ENCODE results near the gene CRACR2B.

Gene CRACR2B

DNA sequence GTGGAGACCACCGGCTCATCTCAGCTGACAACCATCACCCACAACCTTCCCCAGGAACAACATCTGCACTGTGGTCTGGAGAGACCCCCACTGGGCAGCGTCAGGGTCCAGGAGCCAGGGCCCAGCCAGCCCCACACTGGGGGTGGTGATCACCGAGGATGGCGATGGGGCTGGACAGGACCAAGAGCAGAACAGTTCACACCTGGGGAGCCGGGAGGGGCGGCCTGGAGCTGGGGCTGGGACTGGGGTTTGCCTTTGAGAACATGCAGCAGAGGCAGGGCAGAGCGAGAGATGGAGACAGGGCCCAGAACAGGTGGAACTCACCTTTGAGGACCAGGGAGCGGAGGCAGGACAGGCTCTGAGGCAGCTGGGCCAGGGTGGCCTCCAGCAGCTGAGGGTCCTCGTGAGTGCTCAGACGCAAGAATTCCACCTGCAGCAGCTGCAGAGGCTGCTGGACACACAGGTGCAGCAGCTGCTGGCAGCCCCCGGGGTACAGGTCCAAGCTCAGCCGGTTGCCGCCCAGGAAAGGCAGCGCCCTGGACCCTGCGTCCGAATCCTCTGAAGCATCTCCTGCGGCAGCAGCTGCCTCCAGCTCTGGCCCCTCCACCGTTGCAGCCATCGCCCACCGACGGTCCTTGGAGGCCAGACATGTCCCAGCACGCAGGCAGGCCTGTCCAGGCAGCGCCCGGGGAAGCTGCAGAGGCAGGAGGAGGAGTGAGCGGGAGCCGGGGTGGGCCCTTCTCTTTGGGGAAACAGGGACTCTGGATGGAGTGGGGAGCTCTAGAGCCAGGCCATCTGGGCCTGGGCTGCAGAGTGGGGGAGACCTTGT lies 23.7 kb upstream of the CRACR2B start:
- no peak for TF ChIP-seq POLR2A (IDR thresholded peaks at IDR 0.05; ENCODE audit: low read depth, low read length)
- no peak for TF ChIP-seq TAF1 (IDR thresholded peaks at IDR 0.05; ENCODE audit: borderline replicate concordance, low read depth, low read length)
- no peak for TF ChIP-seq POLR2AphosphoS5 (IDR thresholded peaks at IDR 0.05; ENCODE audit: low read depth, low read length)
- DNase-seq (ENCODE audit: insufficient read length): no peak
- FAIRE-seq: peak; percentile 76

- no peak for DNase-seq (ENCODE audit: insufficient read length)
- TF ChIP-seq TAF1 (IDR thresholded peaks at IDR 0.05; ENCODE audit: borderline replicate concordance, low read depth, low read length): no peak
- no peak for TF ChIP-seq POLR2AphosphoS5 (IDR thresholded peaks at IDR 0.05; ENCODE audit: low read depth, low read length)
- TF ChIP-seq POLR2A (IDR thresholded peaks at IDR 0.05; ENCODE audit: low read depth, low read length): no peak
- no peak for FAIRE-seq
Measured at GRCh38 chr11:804599-804964, 23.1 kb upstream of the CRACR2B start.

GRCh38 chr11:808427-809286 lies 19.1 kb upstream of the CRACR2B start:
- TF ChIP-seq POLR2AphosphoS5 (IDR thresholded peaks at IDR 0.05; ENCODE audit: low read depth, low read length) (no peak), TAF1 (IDR thresholded peaks at IDR 0.05; ENCODE audit: borderline replicate concordance, low read depth, low read length) (no peak), POLR2A (IDR thresholded peaks at IDR 0.05; ENCODE audit: low read depth, low read length) (no peak)
- DNase-seq (ENCODE audit: insufficient read length) (no peak), FAIRE-seq (peak; percentile 60)

DNA sequence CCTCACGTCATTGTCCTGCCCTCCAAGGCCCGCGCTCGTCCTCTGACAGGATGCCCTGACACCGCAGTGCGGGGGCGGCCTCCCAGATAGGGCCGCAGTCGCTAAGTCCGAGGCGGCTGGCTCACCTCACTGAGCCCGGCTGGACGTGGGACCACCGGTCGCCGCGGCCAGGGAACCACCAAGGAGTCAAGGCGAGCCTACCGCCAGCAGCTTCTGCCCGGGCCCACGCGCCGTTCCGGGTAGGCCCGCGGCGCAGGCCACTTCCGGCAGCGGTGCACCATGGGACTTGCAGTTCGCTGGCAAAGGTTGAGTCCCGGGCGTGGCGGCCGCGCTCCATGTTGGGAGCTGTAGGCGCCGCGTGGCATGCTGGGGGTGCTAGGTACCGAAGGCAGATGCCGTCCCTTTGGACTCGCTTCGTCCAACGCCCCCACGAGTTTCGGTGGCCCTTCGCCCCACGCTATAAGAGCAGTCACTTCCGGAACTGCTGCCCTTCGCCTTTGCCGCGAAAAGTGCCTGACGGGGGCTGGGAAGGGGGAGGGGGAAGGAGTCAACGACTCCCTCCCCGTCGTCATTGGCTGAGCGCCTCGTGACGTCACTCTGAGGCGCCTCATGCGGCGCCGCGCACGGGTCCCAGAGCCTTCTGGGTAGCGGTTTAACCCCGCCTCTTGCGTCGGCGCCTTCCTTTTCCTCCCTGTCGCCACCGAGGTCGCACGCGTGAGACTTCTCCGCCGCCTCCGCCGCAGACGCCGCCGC lies 18.3 kb upstream of the CRACR2B start, which contains the start of gene RPLP2:
RPLP2 (plus strand) TSS at position 681 of the 753 bp plus-strand sequence. CDS start 268 bp downstream, outside the sequence.
- DNase-seq (ENCODE audit: insufficient read length) (peak; percentile 99), FAIRE-seq (peak; percentile 100)
- peak; percentile 97 for TF ChIP-seq TAF1 (IDR thresholded peaks at IDR 0.05; ENCODE audit: borderline replicate concordance, low read depth, low read length)
- TF ChIP-seq POLR2AphosphoS5 (IDR thresholded peaks at IDR 0.05; ENCODE audit: low read depth, low read length): peak; percentile 98
- peak; percentile 94 for TF ChIP-seq POLR2A (IDR thresholded peaks at IDR 0.05; ENCODE audit: low read depth, low read length)

DNA sequence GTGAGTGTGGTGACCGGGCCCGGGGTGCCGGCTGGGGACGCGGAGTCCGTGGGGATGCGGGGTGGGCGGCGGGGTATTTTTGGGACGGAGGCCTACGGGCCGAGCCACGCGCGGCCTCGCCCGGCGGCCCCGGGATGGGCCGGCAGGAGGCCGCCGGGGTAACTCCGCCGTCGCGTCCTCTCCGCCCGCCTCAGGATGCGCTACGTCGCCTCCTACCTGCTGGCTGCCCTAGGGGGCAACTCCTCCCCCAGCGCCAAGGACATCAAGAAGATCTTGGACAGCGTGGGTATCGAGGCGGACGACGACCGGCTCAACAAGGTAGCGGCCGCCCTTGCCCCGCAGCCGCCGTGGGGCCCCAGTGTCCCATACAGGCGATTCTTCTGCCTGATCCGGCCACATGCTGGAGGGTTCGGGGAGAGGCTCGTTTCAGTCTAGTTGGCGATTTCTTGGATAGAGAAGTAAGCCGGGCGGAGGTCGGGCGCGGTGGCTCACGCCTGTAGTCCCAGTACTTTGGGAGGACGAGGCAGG lies 17.6 kb upstream of the CRACR2B start:
- no peak; the same call in 1 of the 2 replicates for TF ChIP-seq POLR2AphosphoS5 (IDR thresholded peaks at IDR 0.05; ENCODE audit: low read depth, low read length)
- TF ChIP-seq POLR2A (IDR thresholded peaks at IDR 0.05; ENCODE audit: low read depth, low read length): no peak; the same call in 1 of the 2 replicates
- no peak for TF ChIP-seq TAF1 (IDR thresholded peaks at IDR 0.05; ENCODE audit: borderline replicate concordance, low read depth, low read length)
- FAIRE-seq (no peak), DNase-seq (ENCODE audit: insufficient read length) (no peak)

DNA sequence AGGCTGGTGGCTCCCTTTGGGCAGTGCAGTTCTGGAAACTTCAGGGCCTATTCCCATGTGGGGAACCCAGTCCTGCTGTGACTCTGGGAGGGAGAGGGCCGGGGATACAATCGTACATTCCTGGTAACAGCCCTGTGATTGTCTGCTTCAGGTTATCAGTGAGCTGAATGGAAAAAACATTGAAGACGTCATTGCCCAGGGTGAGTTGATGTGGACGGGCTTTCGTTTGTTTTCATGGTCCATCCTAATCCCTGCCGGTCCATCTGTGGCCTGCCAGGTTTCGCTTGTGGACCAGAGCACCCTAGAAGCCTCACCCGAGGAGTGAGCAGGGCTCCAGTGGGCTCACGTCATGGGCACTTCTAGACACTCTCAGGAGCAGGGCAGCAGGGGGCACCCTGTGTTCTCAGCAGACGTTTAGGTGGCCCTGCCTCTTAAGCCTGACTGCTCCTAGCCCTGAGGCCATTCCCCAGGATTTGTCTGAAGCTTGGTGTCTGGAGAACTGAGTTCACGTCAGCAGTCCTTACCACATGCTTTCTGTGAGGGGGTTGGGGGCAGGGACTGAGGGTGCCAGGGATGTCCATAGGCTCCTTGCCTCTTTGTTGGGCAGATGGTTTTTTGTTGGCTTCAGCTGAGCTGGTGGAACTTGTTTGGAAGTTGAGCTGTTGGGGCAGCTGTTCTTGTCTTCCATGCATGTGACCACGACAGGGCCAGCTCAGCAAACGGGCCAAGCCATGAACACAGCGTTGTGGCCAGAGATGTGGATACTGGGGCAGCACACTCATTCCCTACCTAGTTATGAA lies 16.1 kb upstream of the CRACR2B start:
- no peak for DNase-seq (ENCODE audit: insufficient read length)
- FAIRE-seq: peak; percentile 63

GRCh38 chr11:812390-812789 lies 15.3 kb upstream of the CRACR2B start:
- DNase-seq (ENCODE audit: insufficient read length) (no peak), FAIRE-seq (no peak)

More for the DNA sequence above, 16.1 kb upstream of the CRACR2B start:
- TF ChIP-seq POLR2AphosphoS5 (IDR thresholded peaks at IDR 0.05; ENCODE audit: low read depth, low read length) (0 out of 2 replicates have a peak, but pooled peaks have one; percentile 34), POLR2A (IDR thresholded peaks at IDR 0.05; ENCODE audit: low read depth, low read length) (no peak; the same call in 1 of the 2 replicates)

DNA sequence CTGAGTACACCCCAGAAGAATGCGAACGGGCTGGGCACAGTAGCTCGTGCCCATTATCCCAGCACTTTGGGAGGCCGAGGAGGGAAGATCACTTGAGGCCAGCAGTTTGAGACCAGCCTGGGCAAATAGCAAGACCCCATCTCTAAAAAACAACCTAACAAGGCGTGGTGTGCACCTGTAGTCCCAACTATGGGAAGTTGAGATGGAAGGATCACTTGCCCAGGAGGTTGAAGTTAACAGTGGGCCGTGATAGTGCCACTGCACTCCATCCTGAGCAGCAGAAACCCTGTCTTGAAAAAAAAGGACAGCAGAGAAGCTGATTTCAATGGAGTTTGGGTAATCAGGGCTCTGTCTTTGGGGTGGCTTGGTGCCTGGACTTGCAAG lies 14.7 kb upstream of the CRACR2B start:
- no peak for DNase-seq (ENCODE audit: insufficient read length)
- no peak for TF ChIP-seq TAF1 (IDR thresholded peaks at IDR 0.05; ENCODE audit: borderline replicate concordance, low read depth, low read length)
- no peak for FAIRE-seq

More at GRCh38 chr11:812390-812789, 15.3 kb upstream of the CRACR2B start:
- TF ChIP-seq POLR2AphosphoS5 (IDR thresholded peaks at IDR 0.05; ENCODE audit: low read depth, low read length): no peak
- no peak for TF ChIP-seq TAF1 (IDR thresholded peaks at IDR 0.05; ENCODE audit: borderline replicate concordance, low read depth, low read length)
- no peak for TF ChIP-seq POLR2A (IDR thresholded peaks at IDR 0.05; ENCODE audit: low read depth, low read length)

- TF ChIP-seq POLR2AphosphoS5 (IDR thresholded peaks at IDR 0.05; ENCODE audit: low read depth, low read length) (peak; percentile 97), POLR2A (IDR thresholded peaks at IDR 0.05; ENCODE audit: low read depth, low read length) (peak; percentile 87), TAF1 (IDR thresholded peaks at IDR 0.05; ENCODE audit: borderline replicate concordance, low read depth, low read length) (no peak)
- no peak for FAIRE-seq
- no peak for DNase-seq (ENCODE audit: insufficient read length)
Measured at GRCh38 chr11:813456-814096, 14.1 kb upstream of the CRACR2B start.
